Osteoblast (primary cell): ENCODE results near the gene HARBI1. TPM values are rescaled to one million over a fixed set of nuclear protein-coding genes. Genes with fewer than 3 reads are reported as not detected.

ENCODE experiments used
- DNase-seq: peaks from one replicate; pipeline ENCODE4 v3.0.0; 2011; ENCODE audit warnings: low spot score, mixed read lengths; ENCODE audit not compliant: insufficient read length; ENCODE audit errors: missing footprints
- H2AFZ ChIP-seq: 2 replicates; pipeline ENCODE4 v1.6.0; 2011; ENCODE audit warnings: mild to moderate bottlenecking, low read length
- H3K27ac ChIP-seq: 2 replicates; pipeline ENCODE4 v1.5.1; 2011; ENCODE audit warnings: mild to moderate bottlenecking, low read depth, low read length, moderate library complexity
- H3K27me3 ChIP-seq: 2 replicates; pipeline ENCODE4 v1.6.0; 2012; ENCODE audit warnings: mild to moderate bottlenecking, control low read depth, inconsistent platforms, low read length, moderate library complexity; ENCODE audit not compliant: insufficient read depth
- H3K36me3 ChIP-seq: 2 replicates; pipeline ENCODE4 v1.5.1; 2011; ENCODE audit warnings: mild to moderate bottlenecking, low read length, control low read depth, moderate library complexity; ENCODE audit not compliant: insufficient read depth
- H3K4me1 ChIP-seq: 2 replicates; pipeline ENCODE4 v1.5.1; 2011; ENCODE audit warnings: mild to moderate bottlenecking, low read length, control low read depth, moderate library complexity; ENCODE audit not compliant: insufficient read depth
- H3K4me2 ChIP-seq: 2 replicates; pipeline ENCODE4 v1.6.0; 2011; ENCODE audit warnings: mild to moderate bottlenecking, low read length; ENCODE audit not compliant: insufficient read depth
- H3K4me3 ChIP-seq: fragments of 200-600 bp; sonication (generic); 3 replicates; pipeline ENCODE4 v1.5.1; 2012; ENCODE audit warnings: mild to moderate bottlenecking, low read length, inconsistent platforms; ENCODE audit not compliant: insufficient read depth
- H3K79me2 ChIP-seq: 2 replicates; pipeline ENCODE4 v1.6.0; 2012; ENCODE audit warnings: mild to moderate bottlenecking, low read length, control low read depth, inconsistent platforms; ENCODE audit not compliant: insufficient read depth
- H3K9me3 ChIP-seq: 2 replicates; pipeline ENCODE4 v1.5.1; 2011; ENCODE audit warnings: low read depth, low read length, control low read depth
- H4K20me1 ChIP-seq: 2 replicates; pipeline ENCODE4 v1.6.0; 2012; ENCODE audit warnings: mild to moderate bottlenecking, low read length, control low read depth; ENCODE audit not compliant: insufficient read depth
- total RNA-seq: library from RNA; depleted of rRNA; stranded (reverse); fragments of >200 nt; gene quantifications from 2 replicates; pipeline ENCODE4 v1.2.3, GENCODE V29; 2012
- TF ChIP-seq, protein P1 (sequence below): IDR thresholded peaks from 2 replicates; pipeline ENCODE4 v1.5.1; 2011; ENCODE audit warnings: mild to moderate bottlenecking, low read depth, low read length, moderate library complexity; ENCODE audit errors: extremely low read depth

Gene HARBI1
- total RNA-seq, 1 donor, result 5.8 TPM

DNA sequence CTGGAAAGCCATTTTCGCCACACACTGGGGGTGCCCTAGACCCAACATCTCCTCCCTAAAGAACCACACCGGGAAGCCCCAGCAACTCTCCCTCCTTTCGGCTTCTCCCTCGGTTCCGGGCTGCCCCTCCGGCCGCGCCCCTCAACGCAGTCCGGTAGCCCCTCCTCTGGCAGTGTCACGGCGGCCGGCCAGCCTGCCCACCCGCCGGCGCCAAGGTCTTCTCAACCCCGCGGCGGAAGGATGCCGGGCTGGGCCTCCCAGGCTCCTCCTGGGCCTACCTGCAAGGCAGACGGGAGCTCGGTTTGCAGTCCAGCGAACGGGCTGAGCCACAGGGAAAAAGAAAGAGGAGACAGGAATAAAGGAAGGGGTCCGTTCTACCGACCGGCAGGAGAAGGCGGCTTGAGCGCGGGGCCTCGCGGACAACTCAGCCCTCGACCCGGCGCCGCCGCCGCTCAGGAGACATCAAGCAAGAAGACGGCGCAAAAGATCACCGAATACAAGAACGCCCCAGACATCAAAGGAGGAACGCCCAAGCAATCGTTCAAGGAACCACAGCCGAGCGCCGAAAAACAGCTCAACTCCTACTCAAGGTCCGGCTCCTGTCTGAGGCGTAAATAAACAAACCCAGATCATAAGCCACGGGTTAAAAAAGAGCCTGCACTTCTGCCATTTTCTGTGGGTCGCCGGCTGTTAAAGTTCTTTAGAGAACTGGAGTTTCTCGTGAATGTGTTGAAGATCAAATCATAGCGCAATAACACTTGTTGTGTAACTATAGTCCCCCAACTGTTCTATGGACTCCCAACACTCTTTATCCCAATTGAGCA lies 23.3 kb downstream of the HARBI1 start, which contains the start of gene AMBRA1:
Gene AMBRA1, minus strand, starts transcription at position 474 of the 824 bp plus-strand sequence. CDS start 45,643 bp downstream, outside the sequence.
- H3K79me2 ChIP-seq, result peaks cover 49% of the 10 kb centered on the region

DNA sequence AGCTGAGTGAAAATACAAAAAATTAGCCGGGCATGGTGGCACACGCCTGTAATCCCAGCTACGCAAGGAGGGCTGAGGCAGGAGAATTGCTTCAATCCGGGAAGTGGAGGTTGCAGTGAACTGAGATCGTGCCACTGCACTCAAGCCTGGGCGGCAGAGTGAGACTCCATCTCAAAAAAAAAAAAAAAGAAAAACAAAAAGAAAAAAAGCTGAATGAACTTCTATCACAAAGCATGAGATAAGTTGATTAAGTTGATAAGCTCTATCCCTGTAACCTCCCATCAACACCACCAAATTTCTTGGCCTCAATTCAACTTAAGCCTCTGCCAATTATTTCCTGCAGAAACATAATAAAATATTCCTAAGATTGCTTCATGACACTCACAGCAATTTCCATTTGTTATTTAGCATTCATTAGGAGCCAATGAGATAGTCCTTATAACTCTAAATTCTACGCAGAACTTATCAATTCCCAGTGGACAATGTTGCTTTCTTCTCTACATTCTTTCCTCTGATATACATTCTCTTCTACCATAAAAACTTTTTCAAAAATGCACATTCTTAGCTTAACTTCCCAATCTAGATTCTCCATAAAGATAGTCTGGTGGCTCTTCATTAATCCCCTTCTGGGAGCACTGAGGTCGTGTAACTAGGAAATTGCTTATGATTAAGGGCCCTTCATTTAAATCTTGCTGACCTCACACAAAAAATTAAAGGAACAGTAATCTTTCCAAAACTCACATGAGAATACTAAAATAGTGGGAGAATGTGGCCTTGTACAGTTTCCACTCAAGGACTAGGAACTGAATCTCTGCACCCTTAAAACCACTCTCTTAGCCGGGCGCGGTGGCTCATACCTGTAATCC lies 26.1 kb downstream of the HARBI1 start:
- Histone ChIP-seq H3K27ac (no peak overlapping the region), H2AFZ (no peak overlapping the region), H4K20me1 (peaks cover 42% of the 10 kb centered on the region), H3K79me2 (peaks cover 76% of the 10 kb centered on the region), H3K4me3 (no peak overlapping the region), H3K4me1 (peaks cover 18% of the 10 kb centered on the region), H3K36me3 (no peaks in the 10 kb centered on the region), H3K4me2 (peak overlapping the region; percentile 29), H3K9me3 (no peaks in the 10 kb centered on the region), H3K27me3 (no peaks in the 10 kb centered on the region)
- no peak for DNase-seq
- TF ChIP-seq, protein P1, sequence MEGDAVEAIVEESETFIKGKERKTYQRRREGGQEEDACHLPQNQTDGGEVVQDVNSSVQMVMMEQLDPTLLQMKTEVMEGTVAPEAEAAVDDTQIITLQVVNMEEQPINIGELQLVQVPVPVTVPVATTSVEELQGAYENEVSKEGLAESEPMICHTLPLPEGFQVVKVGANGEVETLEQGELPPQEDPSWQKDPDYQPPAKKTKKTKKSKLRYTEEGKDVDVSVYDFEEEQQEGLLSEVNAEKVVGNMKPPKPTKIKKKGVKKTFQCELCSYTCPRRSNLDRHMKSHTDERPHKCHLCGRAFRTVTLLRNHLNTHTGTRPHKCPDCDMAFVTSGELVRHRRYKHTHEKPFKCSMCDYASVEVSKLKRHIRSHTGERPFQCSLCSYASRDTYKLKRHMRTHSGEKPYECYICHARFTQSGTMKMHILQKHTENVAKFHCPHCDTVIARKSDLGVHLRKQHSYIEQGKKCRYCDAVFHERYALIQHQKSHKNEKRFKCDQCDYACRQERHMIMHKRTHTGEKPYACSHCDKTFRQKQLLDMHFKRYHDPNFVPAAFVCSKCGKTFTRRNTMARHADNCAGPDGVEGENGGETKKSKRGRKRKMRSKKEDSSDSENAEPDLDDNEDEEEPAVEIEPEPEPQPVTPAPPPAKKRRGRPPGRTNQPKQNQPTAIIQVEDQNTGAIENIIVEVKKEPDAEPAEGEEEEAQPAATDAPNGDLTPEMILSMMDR, result no peak

More for the DNA sequence above, 23.3 kb downstream of the HARBI1 start, which contains the start of gene AMBRA1:
- H3K27ac ChIP-seq, result peak within 1 kb of the TSS; percentile 46
- H3K36me3 ChIP-seq, result no peaks in the 10 kb centered on the region
- H3K9me3 ChIP-seq, result no peaks in the 10 kb centered on the region
- peak within 1 kb of the TSS; percentile 93 for H2AFZ ChIP-seq
- peak; percentile 94 for DNase-seq
- H3K4me2 ChIP-seq, result peak within 1 kb of the TSS; percentile 98
- H3K4me3 ChIP-seq, result peak within 1 kb of the TSS; percentile 95
- no peaks in the 10 kb centered on the region for H3K27me3 ChIP-seq
- TF ChIP-seq, protein P1, result no peak
- peaks cover 34% of the 10 kb centered on the region for H4K20me1 ChIP-seq
- peaks cover 21% of the 10 kb centered on the region for H3K4me1 ChIP-seq

DNA sequence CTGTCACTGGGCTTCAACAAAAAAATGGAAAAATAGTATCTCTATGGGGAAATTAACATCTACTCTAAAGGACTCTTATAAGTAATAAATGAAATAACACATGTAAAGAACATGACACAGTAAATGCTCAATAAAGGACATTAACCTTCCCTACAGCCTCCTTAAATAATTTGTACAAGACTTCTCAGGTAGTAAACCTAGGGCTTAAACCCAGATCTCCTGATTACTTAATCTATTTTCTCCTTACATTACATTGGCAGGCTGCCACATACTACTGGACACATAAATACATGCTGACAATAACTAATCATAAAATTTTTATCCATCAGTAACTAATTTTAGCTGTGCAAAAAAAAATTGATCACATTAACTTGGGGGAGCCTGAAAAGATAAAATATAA lies 28.1 kb downstream of the HARBI1 start:
- Histone ChIP-seq H3K4me3 (no peak overlapping the region), H3K79me2 (peaks cover 83% of the 10 kb centered on the region), H3K9me3 (no peaks in the 10 kb centered on the region), H3K4me1 (peaks cover 18% of the 10 kb centered on the region), H3K27ac (no peak overlapping the region), H3K27me3 (no peaks in the 10 kb centered on the region), H3K36me3 (no peaks in the 10 kb centered on the region), H3K4me2 (no peak overlapping the region), H2AFZ (no peak overlapping the region), H4K20me1 (peaks cover 42% of the 10 kb centered on the region)
- no peak for DNase-seq
- TF ChIP-seq, protein P1, result no peak
